Measurements from ENCODE around the gene BET1. TPM values are rescaled to one million over a fixed set of nuclear protein-coding genes. Genes with fewer than 3 reads are reported as not detected.

The BET1 gene
- total and polyA plus RNA-seq, 9 of the 15 experiments (the other 6 are each of a cell fraction or from before 2014, with no cell fraction given): 15.8 to 190 (median 37.8) TPM

DNA sequence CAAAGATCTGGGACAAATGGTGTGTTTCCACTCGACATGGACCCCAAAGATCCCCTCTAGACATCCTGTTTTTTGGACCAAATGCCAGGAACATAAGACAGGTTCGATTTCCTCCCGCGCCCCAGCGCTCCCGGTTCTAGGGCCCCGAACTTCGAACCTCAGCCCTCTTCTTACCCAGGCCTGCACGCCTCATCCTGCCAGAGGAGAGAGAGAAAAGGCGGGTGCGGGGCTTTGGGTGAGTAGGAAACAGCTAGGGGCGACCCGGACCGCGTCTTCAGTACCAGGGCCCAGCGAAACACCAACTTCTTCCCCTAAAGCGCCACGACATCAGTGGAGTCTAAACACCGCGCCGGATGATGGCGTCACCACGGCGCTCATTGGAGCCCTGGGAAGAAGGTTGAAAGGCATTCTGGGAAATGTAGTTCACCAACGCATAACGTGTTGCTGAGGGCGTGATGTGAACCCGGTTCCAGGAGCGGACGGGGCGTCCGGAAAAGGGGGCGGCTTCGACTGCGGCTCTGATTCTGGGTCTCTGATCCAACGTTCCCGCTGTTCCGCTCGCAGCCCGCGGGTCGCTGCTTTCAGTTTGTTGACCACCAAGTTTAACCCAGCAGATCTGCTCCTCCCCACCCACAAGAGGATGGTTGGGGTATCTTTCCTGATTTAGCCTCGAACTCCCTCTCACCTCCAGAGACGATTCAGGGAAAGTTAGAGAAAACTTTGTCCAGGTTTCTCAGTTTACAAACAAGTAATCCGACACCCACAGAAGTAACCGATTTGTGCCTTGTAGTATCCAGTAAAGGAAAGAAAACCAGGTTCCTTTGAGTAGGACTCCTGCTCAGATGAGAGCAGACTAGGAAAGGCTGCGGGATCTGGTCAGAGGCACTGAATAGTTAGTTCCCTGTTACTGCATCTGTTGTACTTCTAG is at the start of gene BET1 (continued):
- TF ChIP-seq, protein P1, sequence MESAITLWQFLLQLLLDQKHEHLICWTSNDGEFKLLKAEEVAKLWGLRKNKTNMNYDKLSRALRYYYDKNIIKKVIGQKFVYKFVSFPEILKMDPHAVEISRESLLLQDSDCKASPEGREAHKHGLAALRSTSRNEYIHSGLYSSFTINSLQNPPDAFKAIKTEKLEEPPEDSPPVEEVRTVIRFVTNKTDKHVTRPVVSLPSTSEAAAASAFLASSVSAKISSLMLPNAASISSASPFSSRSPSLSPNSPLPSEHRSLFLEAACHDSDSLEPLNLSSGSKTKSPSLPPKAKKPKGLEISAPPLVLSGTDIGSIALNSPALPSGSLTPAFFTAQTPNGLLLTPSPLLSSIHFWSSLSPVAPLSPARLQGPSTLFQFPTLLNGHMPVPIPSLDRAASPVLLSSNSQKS (CRISPR knock-in tag; IDR thresholded peaks at IDR 0.05): no peak
- TF ChIP-seq SLC30A9 (CRISPR knock-in tag; IDR thresholded peaks at IDR 0.05) (no peak), ETS2 (tag; IDR thresholded peaks at IDR 0.05; ENCODE audit: borderline replicate concordance, poor library complexity, severe bottlenecking) (no peak), CREM (IDR thresholded peaks at IDR 0.05; ENCODE audit: low read depth) (peak; percentile 100), ZNF224 (CRISPR knock-in tag; IDR thresholded peaks at IDR 0.05) (no peak), ZNF263 (CRISPR knock-in tag; IDR thresholded peaks at IDR 0.05; ENCODE audit: borderline replicate concordance) (peak; percentile 46; the same call in 1 of the 2 replicates), KDM2B (CRISPR knock-in tag; IDR thresholded peaks at IDR 0.05) (no peak), BHLHE40 (IDR thresholded peaks at IDR 0.05; ENCODE audit: low read length) (no peak), ZNF766 (CRISPR knock-in tag; conservative IDR thresholded peaks at IDR 0.05) (no peak; the same call in 1 of the 2 replicates), RBBP5 (IDR thresholded peaks at IDR 0.05; ENCODE audit: borderline replicate concordance, insufficient read depth, low read length, poor library complexity, severe bottlenecking) (peak; percentile 78), BRCA1 (IDR thresholded peaks at IDR 0.05) (no peak), BRCA1 (CRISPR knock-in tag; IDR thresholded peaks at IDR 0.05) (no peak), TRIM28 (IDR thresholded peaks at IDR 0.05) (no peak; the same call in 1 of the 2 replicates), EWSR1 (IDR thresholded peaks at IDR 0.05; ENCODE audit: borderline replicate concordance, low read depth, partially characterized antibody) (no peak), BACH1 (tag; IDR thresholded peaks at IDR 0.05) (no peak), RBM15 (IDR thresholded peaks at IDR 0.05; ENCODE audit: insufficient read depth, low read length) (no peak), POLR2A (conservative IDR thresholded peaks at IDR 0.05) (peak; percentile 90)
- TF ChIP-seq, protein P2, sequence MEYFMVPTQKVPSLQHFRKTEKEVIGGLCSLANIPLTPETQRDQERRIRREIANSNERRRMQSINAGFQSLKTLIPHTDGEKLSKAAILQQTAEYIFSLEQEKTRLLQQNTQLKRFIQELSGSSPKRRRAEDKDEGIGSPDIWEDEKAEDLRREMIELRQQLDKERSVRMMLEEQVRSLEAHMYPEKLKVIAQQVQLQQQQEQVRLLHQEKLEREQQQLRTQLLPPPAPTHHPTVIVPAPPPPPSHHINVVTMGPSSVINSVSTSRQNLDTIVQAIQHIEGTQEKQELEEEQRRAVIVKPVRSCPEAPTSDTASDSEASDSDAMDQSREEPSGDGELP (CRISPR knock-in tag; IDR thresholded peaks at IDR 0.05; ENCODE audit: borderline replicate concordance): no peak; the same call in 1 of the 2 replicates
- TF ChIP-seq, protein P3, sequence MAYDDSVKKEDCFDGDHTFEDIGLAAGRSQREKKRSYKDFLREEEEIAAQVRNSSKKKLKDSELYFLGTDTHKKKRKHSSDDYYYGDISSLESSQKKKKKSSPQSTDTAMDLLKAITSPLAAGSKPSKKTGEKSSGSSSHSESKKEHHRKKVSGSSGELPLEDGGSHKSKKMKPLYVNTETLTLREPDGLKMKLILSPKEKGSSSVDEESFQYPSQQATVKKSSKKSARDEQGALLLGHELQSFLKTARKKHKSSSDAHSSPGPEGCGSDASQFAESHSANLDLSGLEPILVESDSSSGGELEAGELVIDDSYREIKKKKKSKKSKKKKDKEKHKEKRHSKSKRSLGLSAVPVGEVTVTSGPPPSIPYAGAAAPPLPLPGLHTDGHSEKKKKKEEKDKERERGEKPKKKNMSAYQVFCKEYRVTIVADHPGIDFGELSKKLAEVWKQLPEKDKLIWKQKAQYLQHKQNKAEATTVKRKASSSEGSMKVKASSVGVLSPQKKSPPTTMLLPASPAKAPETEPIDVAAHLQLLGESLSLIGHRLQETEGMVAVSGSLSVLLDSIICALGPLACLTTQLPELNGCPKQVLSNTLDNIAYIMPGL (CRISPR knock-in tag; IDR thresholded peaks at IDR 0.05): no peak; the same call in 1 of the 2 replicates
- TF ChIP-seq, protein P4, sequence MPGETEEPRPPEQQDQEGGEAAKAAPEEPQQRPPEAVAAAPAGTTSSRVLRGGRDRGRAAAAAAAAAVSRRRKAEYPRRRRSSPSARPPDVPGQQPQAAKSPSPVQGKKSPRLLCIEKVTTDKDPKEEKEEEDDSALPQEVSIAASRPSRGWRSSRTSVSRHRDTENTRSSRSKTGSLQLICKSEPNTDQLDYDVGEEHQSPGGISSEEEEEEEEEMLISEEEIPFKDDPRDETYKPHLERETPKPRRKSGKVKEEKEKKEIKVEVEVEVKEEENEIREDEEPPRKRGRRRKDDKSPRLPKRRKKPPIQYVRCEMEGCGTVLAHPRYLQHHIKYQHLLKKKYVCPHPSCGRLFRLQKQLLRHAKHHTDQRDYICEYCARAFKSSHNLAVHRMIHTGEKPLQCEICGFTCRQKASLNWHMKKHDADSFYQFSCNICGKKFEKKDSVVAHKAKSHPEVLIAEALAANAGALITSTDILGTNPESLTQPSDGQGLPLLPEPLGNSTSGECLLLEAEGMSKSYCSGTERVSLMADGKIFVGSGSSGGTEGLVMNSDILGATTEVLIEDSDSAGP (CRISPR knock-in tag; IDR thresholded peaks at IDR 0.05): no peak
- TF ChIP-seq, protein P5, sequence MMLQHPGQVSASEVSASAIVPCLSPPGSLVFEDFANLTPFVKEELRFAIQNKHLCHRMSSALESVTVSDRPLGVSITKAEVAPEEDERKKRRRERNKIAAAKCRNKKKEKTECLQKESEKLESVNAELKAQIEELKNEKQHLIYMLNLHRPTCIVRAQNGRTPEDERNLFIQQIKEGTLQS (IDR thresholded peaks at IDR 0.05): peak; percentile 75
- TF ChIP-seq, protein P5 (CRISPR knock-in tag; conservative IDR thresholded peaks at IDR 0.05): no peak; the same call in 1 of the 2 replicates
